BE2C (cell line): Measurements from ENCODE around the gene NTRK3.

Experiments
- DNase-seq: peaks from one replicate; pipeline ENCODE4 v3.0.0-alpha.2; 2020
- H3K27me3 ChIP-seq: fragments of 250-450 bp; sonication (Bioruptor Pico); 2 replicates; pipeline ENCODE4 v1.5.1; 2020; ENCODE audit warnings: mild to moderate bottlenecking
- H3K36me3 ChIP-seq: fragments of 250-450 bp; sonication (Bioruptor Pico); 2 replicates; pipeline ENCODE4 v1.5.1; 2020; ENCODE audit warnings: mild to moderate bottlenecking
- H3K4me1 ChIP-seq: fragments of 250-450 bp; sonication (Bioruptor Pico); 2 replicates; pipeline ENCODE4 v1.5.1; 2020
- H3K4me3 ChIP-seq: 2 replicates; pipeline ENCODE4 v1.5.1; 2011; ENCODE audit warnings: low read depth, low read length
- H3K9me3 ChIP-seq: fragments of 250-450 bp; sonication (Bioruptor Pico); 2 replicates; pipeline ENCODE4 v1.5.1; 2020
- CTCF ChIP-seq: IDR thresholded peaks from 2 replicates; pipeline ENCODE4 v1.5.1; 2012; ENCODE audit warnings: mild to moderate bottlenecking, low read depth, low read length

Gene NTRK3

DNA sequence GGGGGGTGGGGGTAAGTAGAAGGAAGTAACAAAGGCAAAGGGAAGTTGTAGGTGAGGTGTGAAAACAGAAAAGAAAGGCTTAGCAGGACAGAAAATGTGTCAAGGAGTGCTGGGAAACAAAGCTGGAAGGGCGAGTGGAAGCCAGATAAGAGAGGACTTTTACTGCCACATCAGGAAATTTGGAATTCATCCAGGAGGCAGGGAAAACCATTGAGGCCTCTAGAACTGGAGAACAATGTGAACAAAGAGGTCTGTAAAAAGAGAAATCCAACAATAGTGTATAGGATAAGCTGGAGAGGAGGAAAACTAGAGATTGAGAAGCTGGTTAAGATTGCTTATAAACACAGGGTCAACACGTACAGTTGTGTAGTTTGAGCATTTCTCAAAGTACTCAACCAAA is 116.6 kb downstream of the NTRK3 start:
- Histone ChIP-seq H3K9me3 (no peaks in the 10 kb centered on the region), H3K4me3 (no peak overlapping the region), H3K4me1 (peaks cover 7% of the 10 kb centered on the region; the same call in 1 of the 2 replicates), H3K27me3 (no peaks in the 10 kb centered on the region), H3K36me3 (no peaks in the 10 kb centered on the region)
- no peak for TF ChIP-seq CTCF
- DNase-seq, result no peak

GRCh38 chr15:88133795-88134194 is 122.7 kb downstream of the NTRK3 start:
- DNase-seq, result no peak
- H3K27me3 ChIP-seq, result no peaks in the 10 kb centered on the region

GRCh38 chr15:88132499-88132898 is 124.0 kb downstream of the NTRK3 start:
- DNase-seq, result no peak
- H3K9me3 ChIP-seq, result no peaks in the 10 kb centered on the region
- H3K4me1 ChIP-seq, result peaks cover 15% of the 10 kb centered on the region
- no peaks in the 10 kb centered on the region for H3K36me3 ChIP-seq
- no peak for TF ChIP-seq CTCF
- H3K4me3 ChIP-seq, result no peak overlapping the region
- H3K27me3 ChIP-seq, result no peaks in the 10 kb centered on the region

More at GRCh38 chr15:88133795-88134194, 122.7 kb downstream of the NTRK3 start:
- H3K36me3 ChIP-seq, result no peaks in the 10 kb centered on the region
- peaks cover 3% of the 10 kb centered on the region for H3K4me1 ChIP-seq
- H3K4me3 ChIP-seq, result no peak overlapping the region
- no peak for TF ChIP-seq CTCF
- no peaks in the 10 kb centered on the region for H3K9me3 ChIP-seq

- TF ChIP-seq CTCF, result no peak
- no peaks in the 10 kb centered on the region for H3K27me3 ChIP-seq
- no peak overlapping the region for H3K4me3 ChIP-seq
- peaks cover 20% of the 10 kb centered on the region for H3K4me1 ChIP-seq
- H3K36me3 ChIP-seq, result no peaks in the 10 kb centered on the region
- no peaks in the 10 kb centered on the region for H3K9me3 ChIP-seq
- DNase-seq, result no peak
Observed at GRCh38 chr15:88131937-88132336, 124.6 kb downstream of the NTRK3 start.

DNA sequence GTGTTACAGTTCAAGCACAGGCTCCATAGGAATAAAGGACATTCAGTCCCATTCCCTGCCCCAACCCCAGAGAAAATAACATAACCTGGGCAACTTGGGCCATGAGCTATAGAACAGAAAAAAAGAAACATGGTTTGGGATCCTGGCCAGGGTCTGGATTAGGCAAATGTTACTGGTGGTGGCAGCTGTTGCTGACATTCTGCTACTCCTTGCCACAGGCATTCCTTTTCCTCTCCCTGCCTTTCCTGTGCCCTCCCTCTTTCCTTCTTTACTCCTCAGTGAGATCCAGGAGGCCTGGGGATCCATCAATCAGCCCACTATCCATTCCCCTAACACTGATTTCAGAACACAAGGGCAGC is 129.1 kb downstream of the NTRK3 start:
- no peak for DNase-seq
- Histone ChIP-seq H3K36me3 (no peaks in the 10 kb centered on the region), H3K4me1 (peaks cover 30% of the 10 kb centered on the region), H3K27me3 (no peaks in the 10 kb centered on the region), H3K4me3 (no peak overlapping the region), H3K9me3 (no peaks in the 10 kb centered on the region)
- no peak for TF ChIP-seq CTCF

DNA sequence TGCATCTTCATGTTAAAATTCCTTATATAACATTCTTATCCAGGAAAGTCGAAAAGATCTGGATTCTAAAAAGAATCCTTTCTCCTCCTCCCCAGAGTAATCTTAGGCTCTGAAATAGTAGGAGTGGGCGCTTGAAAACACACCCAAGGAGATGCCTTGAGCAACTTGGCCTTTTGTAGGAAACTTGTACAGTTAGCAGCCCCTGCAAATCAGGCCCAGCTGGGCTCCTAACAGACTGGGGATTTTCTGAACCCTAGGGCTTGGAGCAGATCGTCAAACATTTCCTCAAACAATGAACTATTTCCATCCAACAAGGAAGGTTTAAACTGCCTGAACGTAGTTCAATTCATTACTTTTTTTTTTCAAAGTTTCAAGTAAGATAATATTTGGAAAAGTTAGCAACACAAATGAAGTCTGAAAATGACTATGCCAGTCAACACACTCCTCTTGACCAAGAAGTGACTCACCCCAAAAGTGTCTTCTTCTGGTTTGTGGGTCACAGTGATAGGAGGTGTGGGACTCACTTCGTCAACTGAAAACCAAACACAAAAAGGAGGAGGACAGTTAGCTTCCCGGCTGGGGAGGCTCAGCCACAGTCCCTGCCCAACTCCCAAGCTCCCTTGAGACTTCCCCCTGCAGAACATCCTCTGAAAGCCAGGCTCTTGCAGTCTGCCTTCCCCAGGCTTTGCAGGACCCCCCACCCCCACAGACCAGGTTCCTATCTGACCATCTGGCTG is 129.7 kb downstream of the NTRK3 start:
- Histone ChIP-seq H3K9me3 (no peaks in the 10 kb centered on the region), H3K4me1 (peaks cover 30% of the 10 kb centered on the region), H3K4me3 (no peak overlapping the region), H3K27me3 (no peaks in the 10 kb centered on the region), H3K36me3 (no peaks in the 10 kb centered on the region)
- no peak for TF ChIP-seq CTCF
- DNase-seq, result peak; percentile 59
